ENCODE measurements around the gene UNC5B. TPM values are rescaled to one million over a fixed set of nuclear protein-coding genes. Genes with fewer than 3 reads are reported as not detected.
A peak's percentile ranks its signal among the peaks of the same experiment; 100 is the strongest.

The UNC5B gene
- total RNA-seq, 1 donor from 2014 or later = 13.1 TPM

DNA sequence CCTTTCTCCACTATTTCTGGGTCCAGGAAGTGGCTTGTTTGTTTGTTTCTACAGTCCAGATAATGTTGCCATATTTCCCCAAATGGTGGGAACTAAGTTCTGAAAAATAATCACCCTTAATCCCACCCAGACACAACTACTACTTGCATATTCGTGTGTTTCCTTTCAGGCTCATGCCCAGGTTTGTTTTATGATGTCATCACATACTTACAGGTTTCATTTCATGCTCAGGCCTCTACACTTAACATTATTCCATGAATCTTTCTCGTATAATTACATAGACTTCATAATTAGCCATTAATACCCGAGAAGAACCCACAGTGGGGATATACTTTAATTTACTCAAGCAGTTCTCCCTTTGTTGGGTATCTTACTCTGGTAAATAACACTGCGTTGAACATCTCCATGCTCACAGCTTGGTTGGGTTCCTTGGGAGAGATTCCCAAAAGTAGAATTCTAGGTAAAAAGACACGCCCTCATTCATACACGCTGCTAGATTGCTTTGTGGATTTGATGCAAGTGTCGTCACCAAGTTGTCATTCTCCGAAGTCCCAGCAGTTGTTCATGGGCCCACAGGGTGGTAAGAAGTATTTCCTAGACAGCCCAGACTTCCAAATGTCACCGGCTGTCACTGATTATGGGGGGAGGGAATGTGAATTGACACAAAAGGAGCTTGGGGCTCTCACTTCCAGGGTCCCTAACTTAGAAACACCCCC, 42.6 kb downstream of the UNC5B start:
- no peak for DNase-seq (ENCODE audit: extremely low spot score, unreplicated experiment)
- H3K27ac Mint-ChIP-seq (ENCODE audit: unreplicated experiment) = no peak overlapping the region
- peaks cover 28% of the 10 kb centered on the region for H3K4me1 Mint-ChIP-seq (ENCODE audit: unreplicated experiment)
- H3K27me3 Mint-ChIP-seq (ENCODE audit: unreplicated experiment) = no peaks in the 10 kb centered on the region
- no peak overlapping the region for H3K4me3 Mint-ChIP-seq (ENCODE audit: unreplicated experiment)
- H3K9me3 Mint-ChIP-seq (ENCODE audit: unreplicated experiment) = no peaks in the 10 kb centered on the region
- no peaks in the 10 kb centered on the region for H3K36me3 Mint-ChIP-seq (ENCODE audit: unreplicated experiment)
- TF ChIP-seq CTCF (IDR thresholded peaks at IDR 0.05) = no peak

DNA sequence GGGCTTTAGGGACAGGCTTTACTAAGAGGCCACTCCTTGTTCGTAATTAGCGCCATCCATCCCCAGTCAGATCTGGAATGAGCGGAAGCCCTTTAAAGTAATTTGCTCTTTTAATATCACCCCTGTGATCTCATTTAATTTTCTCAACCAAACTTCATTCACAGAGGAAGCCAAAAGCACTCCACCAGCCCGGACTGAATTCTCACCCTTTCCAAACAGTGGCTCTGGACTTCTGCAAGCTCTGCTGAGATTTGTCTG, 43.1 kb downstream of the UNC5B start:
- Mint-ChIP-seq H3K4me1 (ENCODE audit: unreplicated experiment) (peaks cover 30% of the 10 kb centered on the region), H3K4me3 (ENCODE audit: unreplicated experiment) (no peak overlapping the region), H3K9me3 (ENCODE audit: unreplicated experiment) (no peaks in the 10 kb centered on the region), H3K27ac (ENCODE audit: unreplicated experiment) (peak overlapping the region; percentile 27), H3K36me3 (ENCODE audit: unreplicated experiment) (no peaks in the 10 kb centered on the region), H3K27me3 (ENCODE audit: unreplicated experiment) (no peaks in the 10 kb centered on the region)
- no peak for DNase-seq (ENCODE audit: extremely low spot score, unreplicated experiment)
- TF ChIP-seq CTCF (IDR thresholded peaks at IDR 0.05) = no peak

DNA sequence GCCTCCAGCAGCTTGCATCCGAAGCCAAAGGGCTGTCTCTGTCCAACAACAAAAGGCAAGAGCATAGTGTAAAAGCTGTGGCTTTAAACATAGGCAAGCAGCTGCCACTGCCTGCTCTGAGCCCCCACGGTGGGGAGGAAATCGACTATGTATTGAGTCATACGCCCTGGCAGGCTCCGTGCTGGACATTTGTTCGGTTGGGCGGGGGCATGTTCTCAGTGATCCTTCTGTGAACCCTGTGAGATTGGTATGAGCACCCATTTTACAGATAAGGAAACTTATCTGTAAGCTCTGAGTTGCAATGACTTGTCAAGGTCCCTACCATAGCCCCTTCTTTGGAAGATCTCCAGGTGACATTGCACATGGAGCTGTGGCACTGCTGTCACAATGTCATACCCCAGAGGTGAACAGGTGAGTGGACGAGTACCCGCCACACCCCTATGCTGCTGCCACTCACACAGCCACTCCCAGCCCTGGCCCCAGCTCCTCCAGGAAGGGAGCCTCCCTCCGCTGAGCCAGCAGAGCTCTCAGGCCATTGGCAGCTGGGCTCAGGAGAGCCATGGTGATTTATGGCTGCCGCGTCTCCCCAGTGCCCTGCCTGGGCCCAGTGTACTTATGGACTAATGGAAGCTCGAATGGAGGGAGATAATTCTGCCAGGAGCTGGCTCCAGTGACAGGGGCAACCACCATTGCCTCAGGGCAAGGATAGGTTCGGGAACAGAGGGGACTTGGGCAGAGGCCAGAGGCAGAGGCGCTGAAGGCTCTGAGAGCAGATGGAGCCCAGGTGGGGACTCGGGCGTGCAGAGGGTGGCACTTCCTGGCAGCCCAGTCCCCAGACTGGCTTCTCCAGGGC, 43.7 kb downstream of the UNC5B start:
- Mint-ChIP-seq H3K27me3 (ENCODE audit: unreplicated experiment) (no peaks in the 10 kb centered on the region), H3K9me3 (ENCODE audit: unreplicated experiment) (no peaks in the 10 kb centered on the region), H3K4me3 (ENCODE audit: unreplicated experiment) (no peak overlapping the region), H3K36me3 (ENCODE audit: unreplicated experiment) (no peaks in the 10 kb centered on the region), H3K27ac (ENCODE audit: unreplicated experiment) (peak overlapping the region; percentile 27), H3K4me1 (ENCODE audit: unreplicated experiment) (peaks cover 30% of the 10 kb centered on the region)
- DNase-seq (ENCODE audit: extremely low spot score, unreplicated experiment) = no peak
- TF ChIP-seq CTCF (IDR thresholded peaks at IDR 0.05) = no peak

DNA sequence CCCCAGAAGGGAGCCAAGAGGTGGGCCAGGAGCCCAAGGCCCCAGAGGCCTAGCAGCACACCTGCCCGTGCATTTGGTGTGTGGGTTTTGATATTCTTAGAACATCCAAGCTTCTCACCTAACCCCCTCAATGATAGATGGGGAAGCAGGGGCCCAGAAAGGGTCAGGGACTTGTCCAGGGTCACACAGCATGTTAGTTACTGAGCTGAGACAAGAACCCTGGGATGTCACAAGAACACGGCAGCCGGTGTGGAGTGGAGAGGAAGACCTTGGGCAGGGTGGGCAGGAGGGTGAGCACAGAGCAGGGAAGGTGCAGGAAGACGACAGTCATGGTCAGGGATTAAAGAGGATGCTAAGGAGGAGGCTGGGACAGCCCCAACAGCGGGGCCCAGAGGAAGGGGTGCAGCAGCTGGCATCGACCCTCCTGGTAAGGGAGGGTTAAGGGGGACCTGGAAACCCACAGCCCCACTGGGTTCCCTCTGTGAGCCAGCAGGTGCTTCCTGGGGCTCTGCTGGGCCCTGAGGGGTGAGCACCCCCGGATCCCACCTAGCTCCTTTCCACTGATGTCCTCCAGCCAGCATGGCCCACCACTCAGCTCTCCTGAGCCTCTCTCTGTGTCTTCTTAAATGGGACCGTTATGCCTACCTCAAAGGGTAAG, 44.4 kb downstream of the UNC5B start:
- no peaks in the 10 kb centered on the region for H3K9me3 Mint-ChIP-seq (ENCODE audit: unreplicated experiment)
- no peaks in the 10 kb centered on the region for H3K36me3 Mint-ChIP-seq (ENCODE audit: unreplicated experiment)
- no peak for DNase-seq (ENCODE audit: extremely low spot score, unreplicated experiment)
- no peak for TF ChIP-seq CTCF (IDR thresholded peaks at IDR 0.05)
- H3K27ac Mint-ChIP-seq (ENCODE audit: unreplicated experiment) = no peak overlapping the region
- no peak overlapping the region for H3K4me3 Mint-ChIP-seq (ENCODE audit: unreplicated experiment)
- H3K4me1 Mint-ChIP-seq (ENCODE audit: unreplicated experiment) = peaks cover 30% of the 10 kb centered on the region
- no peaks in the 10 kb centered on the region for H3K27me3 Mint-ChIP-seq (ENCODE audit: unreplicated experiment)
